Astrocyte (in vitro differentiated cells and primary cell): Measurements from ENCODE around the gene YIF1B.

Experiments used
- EZH2 ChIP-seq: IDR thresholded peaks from 2 replicates; pipeline ENCODE4 v1.6.1; 2012; ENCODE audit warnings: mild to moderate bottlenecking, low read length, inconsistent platforms; ENCODE audit not compliant: insufficient read depth
- TF ChIP-seq, protein P1 (sequence below): IDR thresholded peaks from 2 replicates; pipeline ENCODE4 v1.5.1; 2011; ENCODE audit warnings: low read depth, mild to moderate bottlenecking, inconsistent platforms, low read length, moderate library complexity; ENCODE audit not compliant: insufficient read depth

DNA sequence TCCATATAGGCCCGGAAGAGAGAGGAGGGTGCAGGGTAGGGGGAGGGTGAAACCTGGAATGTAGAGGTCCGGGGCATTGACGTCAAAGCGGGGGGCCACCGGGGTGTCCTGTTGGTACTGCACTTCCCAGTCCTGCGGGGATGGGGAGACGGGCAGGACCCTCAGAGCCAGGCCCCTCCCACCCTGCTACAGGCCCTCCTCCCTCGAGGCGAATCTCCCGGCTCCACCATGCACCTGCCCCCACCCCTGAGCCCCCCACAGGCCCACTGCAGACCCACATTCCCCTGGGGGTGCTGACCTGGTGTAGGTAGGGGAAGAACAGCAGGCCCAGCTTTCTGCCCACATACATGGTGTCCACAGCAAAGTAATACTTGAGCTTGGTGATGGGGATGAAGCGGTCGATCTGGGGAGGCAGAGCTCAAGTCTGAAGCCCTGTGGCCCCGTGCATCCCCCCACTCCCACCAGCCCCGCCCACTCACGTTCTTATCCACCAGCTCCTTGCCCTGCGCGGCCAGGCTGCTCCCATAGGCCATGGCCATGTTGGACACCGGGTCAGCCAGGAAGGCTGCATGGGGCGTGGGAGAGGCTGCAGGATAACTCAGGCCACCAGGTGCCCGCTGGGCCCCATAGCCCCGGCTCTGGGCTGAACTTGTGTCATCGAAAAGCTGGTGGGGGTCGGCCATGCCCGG lies 6.7 kb downstream of the YIF1B start:
- TF ChIP-seq, protein P1, sequence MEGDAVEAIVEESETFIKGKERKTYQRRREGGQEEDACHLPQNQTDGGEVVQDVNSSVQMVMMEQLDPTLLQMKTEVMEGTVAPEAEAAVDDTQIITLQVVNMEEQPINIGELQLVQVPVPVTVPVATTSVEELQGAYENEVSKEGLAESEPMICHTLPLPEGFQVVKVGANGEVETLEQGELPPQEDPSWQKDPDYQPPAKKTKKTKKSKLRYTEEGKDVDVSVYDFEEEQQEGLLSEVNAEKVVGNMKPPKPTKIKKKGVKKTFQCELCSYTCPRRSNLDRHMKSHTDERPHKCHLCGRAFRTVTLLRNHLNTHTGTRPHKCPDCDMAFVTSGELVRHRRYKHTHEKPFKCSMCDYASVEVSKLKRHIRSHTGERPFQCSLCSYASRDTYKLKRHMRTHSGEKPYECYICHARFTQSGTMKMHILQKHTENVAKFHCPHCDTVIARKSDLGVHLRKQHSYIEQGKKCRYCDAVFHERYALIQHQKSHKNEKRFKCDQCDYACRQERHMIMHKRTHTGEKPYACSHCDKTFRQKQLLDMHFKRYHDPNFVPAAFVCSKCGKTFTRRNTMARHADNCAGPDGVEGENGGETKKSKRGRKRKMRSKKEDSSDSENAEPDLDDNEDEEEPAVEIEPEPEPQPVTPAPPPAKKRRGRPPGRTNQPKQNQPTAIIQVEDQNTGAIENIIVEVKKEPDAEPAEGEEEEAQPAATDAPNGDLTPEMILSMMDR, result no peak
- no peak for TF ChIP-seq EZH2
